Forelimb muscle (tissue), 1 donor: Measurements from ENCODE around the gene ANKRD44. TPM values are rescaled to one million over a fixed set of nuclear protein-coding genes. Genes with fewer than 3 reads are reported as not detected.

ENCODE experiments used
- DNase-seq: peaks from one replicate; pipeline ENCODE4 v3.0.0-alpha.2; 2013; ENCODE audit warnings: low read depth
- polyA plus RNA-seq: library from polyadenylated mRNA; unstranded; fragments of 120-200 nt; gene quantifications from one replicate; pipeline ENCODE4 v1.2.1, GENCODE V29; 2013; ENCODE audit not compliant: insufficient read length

ANKRD44 gene
- polyA plus RNA-seq, 1 donor = 18.1 TPM

GRCh38 chr2:197145471-197146056 is 165.0 kb downstream of the ANKRD44 start:
- no peak for DNase-seq

- DNase-seq = no peak
These were observed 166.4 kb downstream of the ANKRD44 start for GRCh38 chr2:197144183-197144582.

- DNase-seq = no peak
These were observed 168.7 kb downstream of the ANKRD44 start for GRCh38 chr2:197141702-197142473.

- DNase-seq = no peak
These were observed 170.5 kb downstream of the ANKRD44 start for GRCh38 chr2:197140045-197140444.

- DNase-seq = no peak
These were observed 172.1 kb downstream of the ANKRD44 start for GRCh38 chr2:197138506-197138905.

GRCh38 chr2:197137826-197138477 is 172.6 kb downstream of the ANKRD44 start:
- no peak for DNase-seq

GRCh38 chr2:197137231-197137630 is 173.3 kb downstream of the ANKRD44 start:
- DNase-seq = no peak

- DNase-seq = no peak
These were observed 174.1 kb downstream of the ANKRD44 start for GRCh38 chr2:197136452-197136851.

GRCh38 chr2:197135806-197136205 is 174.8 kb downstream of the ANKRD44 start:
- DNase-seq = no peak

- no peak for DNase-seq
These were observed 176.4 kb downstream of the ANKRD44 start for GRCh38 chr2:197134206-197134605.

GRCh38 chr2:197131558-197131855 is 179.1 kb downstream of the ANKRD44 start:
- DNase-seq = no peak

- DNase-seq = no peak
These were observed 180.3 kb downstream of the ANKRD44 start for GRCh38 chr2:197130318-197130717.

- DNase-seq = no peak
These were observed 181.7 kb downstream of the ANKRD44 start for GRCh38 chr2:197128897-197129296.

- no peak for DNase-seq
These were observed 182.5 kb downstream of the ANKRD44 start for GRCh38 chr2:197128126-197128525.

GRCh38 chr2:197126630-197127352 is 183.8 kb downstream of the ANKRD44 start:
- no peak for DNase-seq

GRCh38 chr2:197124639-197125390 is 185.8 kb downstream of the ANKRD44 start:
- DNase-seq = no peak

- no peak for DNase-seq
These were observed 187.8 kb downstream of the ANKRD44 start for GRCh38 chr2:197122821-197123220.

- no peak for DNase-seq
These were observed 188.7 kb downstream of the ANKRD44 start for GRCh38 chr2:197121756-197122385.

- DNase-seq = no peak
These were observed 189.3 kb downstream of the ANKRD44 start for GRCh38 chr2:197121255-197121654.

- DNase-seq = no peak
These were observed 194.2 kb downstream of the ANKRD44 start for GRCh38 chr2:197116306-197116879.

GRCh38 chr2:197115325-197115724 is 195.3 kb downstream of the ANKRD44 start:
- no peak for DNase-seq
